ELF-1 (cell line): ENCODE data around the gene MPV17L2.
"Not testable (repeated sequence)": the region's sequence is repeated elsewhere in the genome, so short reads cannot be mapped to it uniquely, and the experiment has no call there.

Source experiments
- DNase-seq: peaks from one replicate; pipeline ENCODE4 v3.0.0-alpha.2; 2016; ENCODE audit warnings: low read depth, low spot score

The MPV17L2 gene

GRCh38 chr19:18191640-18192062, 1.4 kb upstream of the MPV17L2 start:
- DNase-seq: peak; percentile 69

- peak; percentile 30 for DNase-seq
These were observed 566 bp downstream of the MPV17L2 start for GRCh38 chr19:18193388-18194180.

GRCh38 chr19:18194181-18194530, 1.1 kb downstream of the MPV17L2 start:
- no peak for DNase-seq

- peak; percentile 60 for DNase-seq
These were observed 1.7 kb downstream of the MPV17L2 start for GRCh38 chr19:18194554-18195238.

DNA sequence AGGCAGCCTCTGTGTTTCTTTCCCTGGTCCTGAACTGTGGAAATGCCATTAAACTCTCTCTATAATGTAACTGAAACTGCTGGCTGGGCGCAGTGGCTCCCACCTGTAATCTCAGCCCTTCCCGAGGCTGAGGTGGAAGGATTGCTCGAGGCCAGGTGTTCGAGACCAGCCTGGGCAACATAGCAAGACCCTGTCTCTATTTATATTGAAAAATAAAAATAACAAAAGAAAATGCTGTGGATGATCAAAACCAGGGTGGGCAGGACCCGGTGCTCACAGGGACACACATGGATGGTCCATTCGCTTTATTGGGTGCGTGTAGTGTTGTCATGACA, 3.5 kb downstream of the MPV17L2 start:
- no peak for DNase-seq

- no peak for DNase-seq
These were observed 4.3 kb downstream of the MPV17L2 start for GRCh38 chr19:18197306-18197705.

DNA sequence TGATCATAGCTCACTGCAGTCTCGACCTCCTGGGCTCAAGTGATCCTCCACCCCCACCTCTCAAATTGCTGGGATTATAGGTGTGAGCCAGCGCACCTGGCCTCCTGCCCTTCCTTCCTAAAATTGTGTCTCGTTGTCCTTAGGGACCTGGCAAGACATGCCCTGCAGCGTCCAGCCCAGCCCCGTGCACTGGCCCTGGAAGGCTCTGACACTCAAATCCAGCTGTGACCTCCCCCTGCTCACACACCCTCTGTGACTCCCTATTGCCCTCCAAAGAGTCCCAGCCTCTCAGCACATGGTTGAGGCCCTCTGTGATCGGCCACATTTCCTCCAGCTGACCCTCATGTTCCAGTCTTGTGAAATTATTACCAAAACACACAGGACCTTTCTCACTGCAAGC, 4.9 kb downstream of the MPV17L2 start:
- no peak for DNase-seq

- DNase-seq: no peak
These were observed 5.4 kb downstream of the MPV17L2 start for GRCh38 chr19:18198374-18198773.

DNA sequence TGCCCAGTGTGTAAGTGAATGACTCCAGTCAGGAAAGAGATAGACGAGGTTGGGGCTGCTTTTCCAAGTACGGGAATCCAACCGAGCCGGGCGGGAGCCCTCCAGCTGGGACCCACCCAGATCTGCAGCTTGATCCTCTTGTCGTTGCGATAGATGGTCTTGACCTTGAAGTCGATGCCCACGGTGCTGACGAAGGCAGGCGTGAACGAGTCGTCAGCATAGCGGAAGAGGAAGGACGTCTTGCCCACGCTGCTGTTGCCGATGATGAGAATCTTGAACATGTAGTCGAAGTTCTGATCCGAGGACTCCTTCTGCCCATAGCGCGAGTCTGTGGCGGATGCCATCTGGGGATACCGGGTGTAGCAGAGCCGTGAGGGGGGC, 9.4 kb downstream of the MPV17L2 start:
- no peak for DNase-seq

DNA sequence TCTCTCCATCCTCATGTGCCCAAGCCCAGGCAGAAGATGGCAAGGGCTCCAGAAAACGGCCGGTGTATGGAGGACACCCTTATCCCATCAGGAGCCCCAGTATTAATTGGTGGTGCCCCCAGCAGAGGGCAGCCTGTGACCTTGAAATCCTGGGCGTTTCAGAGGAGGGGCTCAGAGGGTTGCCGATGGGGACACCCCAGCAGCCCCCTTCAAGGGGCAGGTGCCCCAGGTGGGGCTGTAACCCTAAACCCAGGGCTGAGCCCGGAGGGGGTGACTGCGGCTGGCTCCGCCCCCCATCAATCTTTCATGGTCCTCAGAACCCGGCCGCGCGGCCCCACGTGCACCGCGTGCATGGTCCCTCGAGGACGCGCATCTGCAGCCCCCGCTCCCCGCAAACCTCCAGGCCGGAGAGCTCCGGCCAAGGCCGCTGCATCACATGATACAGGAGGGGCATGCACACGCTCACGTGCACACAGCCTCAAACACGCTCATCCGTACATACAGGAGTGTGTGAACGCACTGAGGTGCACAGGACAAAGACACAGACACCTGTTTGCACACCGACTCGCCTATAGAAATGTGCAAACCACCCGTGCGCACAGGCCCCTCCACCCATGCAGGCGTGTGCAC, 9.9 kb downstream of the MPV17L2 start:
- no peak for DNase-seq

GRCh38 chr19:18203408-18203862, 10.4 kb downstream of the MPV17L2 start:
- DNase-seq: no peak

DNA sequence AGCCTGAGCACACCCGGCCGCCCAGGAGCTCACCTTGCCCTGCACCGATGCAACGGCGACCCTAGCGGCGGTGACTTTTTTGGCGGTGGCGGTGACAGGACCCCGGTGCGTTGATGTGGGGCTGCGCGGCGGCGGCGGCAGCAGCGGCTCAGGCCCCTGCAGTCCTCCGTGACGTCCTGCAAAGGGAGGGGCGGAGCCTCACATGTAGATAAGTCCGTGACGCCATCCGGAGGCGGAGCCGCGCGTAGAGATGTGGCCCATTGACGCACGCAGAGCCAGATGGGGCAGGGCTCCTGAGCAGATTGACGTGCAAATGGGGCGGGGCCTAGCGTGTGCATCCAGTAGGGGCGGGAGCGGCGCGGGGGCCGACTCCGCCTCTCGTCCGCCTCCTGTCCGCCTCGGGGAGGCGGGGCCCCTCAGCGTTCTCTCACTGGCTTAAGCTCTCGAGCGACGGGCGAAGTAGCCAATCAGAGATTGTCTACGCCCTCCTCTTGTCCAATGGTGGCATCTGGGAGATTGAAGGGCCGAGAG, 10.9 kb downstream of the MPV17L2 start, which contains the start of gene RAB3A:
TSS of gene RAB3A (minus strand) at position 180 of the 531 bp plus-strand sequence. CDS start 1,302 bp downstream, outside the sequence.
- peak; percentile 100 for DNase-seq

DNA sequence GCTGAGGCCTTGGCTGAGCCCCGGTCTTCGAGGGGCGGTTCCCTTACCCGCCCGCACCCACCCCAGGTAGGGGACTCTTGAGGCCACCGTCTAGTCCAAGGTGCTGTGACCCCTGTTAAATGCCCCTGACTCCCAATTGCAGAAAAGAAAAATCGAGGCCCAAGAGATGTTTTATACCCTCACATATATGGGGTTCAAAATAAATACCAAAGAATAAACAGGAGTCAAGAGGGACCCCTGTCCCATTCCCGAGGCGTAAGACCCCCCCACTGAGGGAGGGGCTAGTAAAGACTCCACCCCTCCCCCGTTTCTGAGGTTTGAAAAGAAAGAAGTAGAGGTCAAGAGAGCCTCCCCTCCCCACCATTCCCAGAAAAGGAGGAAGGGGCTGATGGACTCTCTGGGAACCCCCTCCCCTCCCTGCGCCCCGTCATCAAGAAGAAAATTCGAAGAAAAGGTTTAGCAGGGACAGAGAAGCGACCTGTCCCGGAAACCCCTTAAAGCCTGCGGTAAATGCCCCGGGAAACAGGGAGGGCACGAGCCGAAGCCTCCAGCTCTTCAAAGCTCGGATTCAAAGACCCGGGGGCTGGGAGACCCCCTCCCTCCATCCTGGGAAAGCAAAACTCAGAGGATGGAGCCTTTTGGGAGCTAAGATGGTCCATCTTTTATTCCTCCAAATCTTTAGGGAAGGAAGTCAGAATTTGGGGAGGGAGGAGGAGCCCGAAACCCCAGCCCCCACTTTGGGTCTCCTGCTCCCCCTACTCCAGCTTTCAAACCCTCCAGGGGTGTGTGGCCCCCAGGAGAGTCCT, 11.6 kb downstream of the MPV17L2 start:
- DNase-seq: no peak

GRCh38 chr19:18205200-18205892, 12.3 kb downstream of the MPV17L2 start:
- peak; percentile 67 for DNase-seq

DNA sequence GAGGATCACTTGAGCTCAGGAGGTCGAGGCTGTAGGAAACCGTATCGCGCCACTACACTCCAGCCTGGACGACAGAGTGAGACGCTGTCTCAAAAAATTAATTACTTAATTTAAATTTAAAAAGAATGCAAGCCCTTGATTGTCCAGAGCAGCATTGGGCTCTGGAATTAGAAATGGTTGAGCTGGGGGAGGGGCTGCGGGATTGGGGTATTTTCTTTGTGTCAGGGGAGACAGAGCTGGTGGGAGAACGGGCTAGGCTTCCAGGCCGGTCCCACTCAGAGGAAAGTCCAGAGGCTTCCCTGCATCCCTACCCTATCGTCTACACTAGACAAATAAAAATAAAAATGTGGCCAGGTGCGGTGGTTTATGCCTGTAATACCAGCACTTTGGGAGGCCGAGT, 13.0 kb downstream of the MPV17L2 start:
- no peak for DNase-seq

GRCh38 chr19:18208098-18208951, 15.3 kb downstream of the MPV17L2 start:
- no peak for DNase-seq

- not testable (repeated sequence) for DNase-seq
These were observed 16.9 kb downstream of the MPV17L2 start for GRCh38 chr19:18209912-18210311.

DNA sequence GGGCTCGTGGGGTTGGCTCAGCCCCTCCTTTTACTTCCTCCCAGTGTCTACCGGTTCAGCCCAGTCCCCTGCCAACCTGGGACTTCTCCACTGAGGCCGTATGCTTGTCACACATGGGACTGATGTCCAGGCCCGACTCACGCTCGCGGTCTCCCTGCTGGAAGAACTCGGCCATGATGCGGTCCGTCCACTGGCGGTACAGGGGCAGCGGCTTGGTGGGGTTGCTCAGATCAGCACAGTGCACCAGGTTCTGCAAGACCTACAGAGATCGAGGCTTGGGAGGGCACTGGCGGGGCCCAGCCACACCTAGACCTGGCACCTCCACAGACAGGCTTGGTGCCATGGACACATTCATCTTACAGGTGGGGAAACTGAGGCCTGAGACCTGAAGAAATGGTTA, 18.7 kb downstream of the MPV17L2 start:
- no peak for DNase-seq

GRCh38 chr19:18214779-18215433, 21.9 kb downstream of the MPV17L2 start:
- DNase-seq: no peak
